Activated T-cell treated with anti-CD3 and anti-CD28 coated beads, Interleukin-2, amount 50 U/mL, for 24 hours (primary cell): Measurements from ENCODE around the gene RASAL2.
"Not testable (repeated sequence)": the region's sequence is repeated elsewhere in the genome, so short reads cannot be mapped to it uniquely, and the experiment has no call there.

Source experiments
- DNase-seq: peaks from one replicate; pipeline ENCODE4 v3.0.0-alpha.2; 2020
- H3K27ac Mint-ChIP-seq: 2 replicates; pipeline ENCODE4 v1.8.0; 2020; ENCODE audit warnings: mild to moderate bottlenecking, mixed read lengths
- H3K27me3 Mint-ChIP-seq: 2 replicates; pipeline ENCODE4 v1.8.0; 2020; ENCODE audit warnings: mixed read lengths
- H3K36me3 Mint-ChIP-seq: 2 replicates; pipeline ENCODE4 v1.8.0; 2020; ENCODE audit warnings: low read depth, mixed read lengths
- H3K4me1 Mint-ChIP-seq: 2 replicates; pipeline ENCODE4 v1.8.0; 2020; ENCODE audit warnings: low read depth, mixed read lengths
- H3K4me3 Mint-ChIP-seq: 2 replicates; pipeline ENCODE4 v1.8.0; 2020; ENCODE audit warnings: mild to moderate bottlenecking, moderate library complexity, mixed read lengths
- H3K9me3 Mint-ChIP-seq: 2 replicates; pipeline ENCODE4 v1.8.0; 2020; ENCODE audit warnings: mixed read lengths

Gene RASAL2

DNA sequence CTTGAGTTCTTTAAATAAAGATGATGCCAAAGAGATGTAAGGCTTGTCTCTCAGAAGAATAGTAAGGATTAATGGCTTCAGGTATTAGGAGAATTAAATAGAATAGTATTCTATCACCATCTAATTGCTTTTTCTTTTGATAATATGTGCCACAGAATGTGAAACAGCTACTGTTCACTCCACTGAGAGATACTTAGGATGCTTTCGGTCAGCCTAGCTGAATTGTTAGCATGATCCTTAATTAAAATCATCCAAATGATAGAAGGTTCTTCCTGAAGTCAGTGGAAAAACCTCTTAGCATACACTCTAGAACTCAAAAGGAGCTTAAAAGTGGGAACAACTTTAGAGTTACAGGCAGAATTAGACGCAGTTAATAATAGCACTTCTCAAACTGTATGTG lies 97.0 kb downstream of the RASAL2 start:
- Mint-ChIP-seq H3K27ac (no peak overlapping the region), H3K27me3 (no peaks in the 10 kb centered on the region), H3K4me1 (no peaks in the 10 kb centered on the region), H3K36me3 (no peaks in the 10 kb centered on the region), H3K4me3 (no peak overlapping the region), H3K9me3 (no peaks in the 10 kb centered on the region)
- no peak for DNase-seq

DNA sequence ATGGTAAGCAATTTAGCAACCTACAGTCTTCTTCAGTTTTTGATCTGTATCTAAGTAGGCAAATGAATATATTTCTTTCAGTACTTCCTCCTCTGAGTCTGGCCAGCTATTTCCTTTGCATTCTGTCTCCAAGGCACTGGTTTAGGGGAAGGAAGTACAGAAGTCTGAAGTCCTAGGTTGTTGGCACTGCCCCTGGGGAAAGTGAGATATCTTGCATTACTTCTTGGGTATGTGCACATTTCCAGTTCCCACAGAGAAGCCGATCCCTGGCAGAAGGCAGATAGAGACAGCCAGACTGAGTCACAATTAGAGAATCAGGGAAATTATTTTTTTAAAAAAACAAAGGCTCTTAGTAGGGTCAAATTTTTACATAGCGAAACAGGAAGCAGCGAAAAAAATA lies 98.8 kb downstream of the RASAL2 start:
- Mint-ChIP-seq H3K4me1 (no peaks in the 10 kb centered on the region), H3K9me3 (no peaks in the 10 kb centered on the region), H3K4me3 (no peak overlapping the region), H3K27me3 (no peaks in the 10 kb centered on the region), H3K27ac (no peak overlapping the region), H3K36me3 (no peaks in the 10 kb centered on the region)
- no peak for DNase-seq

DNA sequence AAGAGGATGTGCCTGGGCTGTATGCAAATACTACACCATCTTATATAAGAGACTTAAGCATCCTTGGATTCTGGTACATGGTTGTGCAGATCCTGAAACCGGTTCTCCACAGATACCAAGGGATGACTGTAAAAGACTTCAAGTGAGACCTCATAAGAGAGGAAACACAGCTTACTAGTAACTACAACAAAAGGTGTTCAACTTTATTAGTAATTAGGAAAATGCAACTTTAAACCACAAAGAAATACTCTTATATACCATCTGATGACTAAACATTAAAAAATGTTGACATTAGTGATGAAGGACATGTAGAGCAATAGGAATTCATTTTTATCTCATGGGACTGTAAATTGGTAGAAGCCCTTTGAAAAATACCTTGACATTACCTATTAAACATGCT lies 102.7 kb downstream of the RASAL2 start:
- Mint-ChIP-seq H3K4me1 (no peaks in the 10 kb centered on the region), H3K4me3 (no peak overlapping the region), H3K36me3 (no peaks in the 10 kb centered on the region), H3K27ac (no peak overlapping the region), H3K9me3 (peaks cover 6% of the 10 kb centered on the region), H3K27me3 (no peaks in the 10 kb centered on the region)
- DNase-seq, result no peak

DNA sequence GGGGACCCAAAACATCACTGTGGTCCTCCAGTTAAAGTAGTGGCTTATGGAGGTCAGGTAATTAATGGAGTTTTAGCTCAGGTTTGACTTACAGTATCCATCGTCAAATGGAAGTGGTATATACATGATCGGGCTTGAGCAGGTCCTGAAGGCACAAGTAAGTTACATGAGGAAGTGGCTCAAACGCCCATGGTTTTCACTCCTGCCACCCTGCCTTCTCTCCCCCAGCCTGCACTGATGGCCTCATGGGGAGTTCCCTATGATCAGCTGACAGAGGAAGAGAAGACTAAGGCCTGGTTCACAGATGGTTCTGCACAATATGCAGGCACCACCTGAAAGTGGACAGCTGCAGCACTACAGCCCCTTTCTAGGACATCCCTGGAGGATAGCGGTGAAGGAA lies 108.2 kb downstream of the RASAL2 start:
- not testable (repeated sequence) for H3K4me3 Mint-ChIP-seq, DNase-seq, H3K9me3 Mint-ChIP-seq, H3K27ac Mint-ChIP-seq, H3K36me3 Mint-ChIP-seq, H3K4me1 Mint-ChIP-seq, H3K27me3 Mint-ChIP-seq

DNA sequence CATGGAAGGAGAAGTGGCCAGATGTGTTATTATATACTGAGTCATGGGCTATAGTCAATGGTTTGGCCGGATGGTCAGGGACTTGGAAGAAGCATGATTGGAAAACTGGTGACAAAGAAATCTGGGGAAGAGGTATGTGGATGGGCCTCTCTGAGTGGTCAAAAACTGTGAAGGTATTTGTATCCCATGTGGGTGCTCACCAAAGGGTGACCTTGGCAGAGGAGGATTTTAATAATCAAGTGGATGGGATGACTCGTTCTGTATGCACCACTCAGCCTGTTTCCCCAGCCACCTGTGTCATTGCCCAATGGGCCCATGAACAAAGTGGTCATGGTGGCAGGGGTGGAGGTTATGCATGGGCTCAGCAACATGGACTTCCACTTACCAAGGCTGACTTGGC lies 108.6 kb downstream of the RASAL2 start:
- DNase-seq, H3K27me3 Mint-ChIP-seq, H3K4me1 Mint-ChIP-seq: not testable (repeated sequence)

DNA sequence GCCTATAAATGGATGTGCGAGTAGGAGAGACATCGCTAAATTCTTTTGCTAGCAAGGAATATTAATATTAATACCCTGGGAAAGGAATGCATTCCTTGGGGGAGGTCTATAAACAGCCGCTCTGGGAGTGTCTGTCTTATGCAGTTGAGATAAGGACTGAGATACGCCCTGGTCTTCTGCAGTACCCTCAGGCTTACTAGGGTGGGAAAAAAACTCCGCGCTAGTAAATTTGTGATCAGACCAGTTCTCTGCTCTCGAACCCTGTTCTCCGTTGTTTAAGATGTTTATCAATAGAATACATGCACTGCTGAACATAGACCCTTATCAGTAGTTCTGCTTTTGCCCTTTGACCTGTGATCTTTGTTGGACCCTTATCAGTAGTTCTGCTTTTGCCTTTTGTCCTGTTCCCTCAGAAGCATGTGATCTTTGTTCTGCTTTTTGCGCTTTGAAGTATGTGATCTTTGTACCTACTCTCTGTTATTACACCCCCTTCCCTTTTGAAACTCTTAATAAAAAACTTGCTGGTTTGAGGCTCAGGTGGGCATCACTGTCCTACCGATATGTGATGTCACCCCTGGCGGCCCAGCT lies 114.5 kb downstream of the RASAL2 start:
- not testable (repeated sequence) for H3K4me1 Mint-ChIP-seq, H3K27ac Mint-ChIP-seq, H3K36me3 Mint-ChIP-seq, H3K27me3 Mint-ChIP-seq, H3K4me3 Mint-ChIP-seq, DNase-seq
- peaks cover 29% of the 10 kb centered on the region for H3K9me3 Mint-ChIP-seq

More for the DNA sequence above, 108.6 kb downstream of the RASAL2 start:
- H3K4me3 Mint-ChIP-seq, H3K9me3 Mint-ChIP-seq, H3K36me3 Mint-ChIP-seq, H3K27ac Mint-ChIP-seq: not testable (repeated sequence)

DNA sequence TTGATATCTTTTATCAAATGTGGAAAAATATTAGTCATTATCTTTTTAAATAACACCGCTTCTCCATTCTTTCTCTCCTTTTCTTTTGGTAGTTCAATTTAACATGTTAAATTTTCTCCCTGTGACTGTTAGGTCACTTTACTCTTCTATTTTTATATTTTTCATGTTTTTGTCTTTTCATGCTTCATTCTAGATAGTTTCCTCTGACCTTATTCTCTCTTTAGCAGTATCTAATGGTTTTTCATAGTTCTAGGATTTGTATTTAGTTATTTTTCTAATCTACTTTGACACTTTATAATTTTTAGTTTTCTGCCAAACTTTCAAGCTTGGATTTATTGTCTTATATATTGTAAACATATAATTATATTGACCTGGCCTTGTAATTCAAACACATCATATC lies 116.0 kb downstream of the RASAL2 start:
- H3K27ac Mint-ChIP-seq, result no peak overlapping the region
- H3K4me3 Mint-ChIP-seq, result no peak overlapping the region
- peaks cover 27% of the 10 kb centered on the region for H3K9me3 Mint-ChIP-seq
- H3K4me1 Mint-ChIP-seq, result no peaks in the 10 kb centered on the region
- no peaks in the 10 kb centered on the region for H3K27me3 Mint-ChIP-seq
- no peak for DNase-seq
- no peaks in the 10 kb centered on the region for H3K36me3 Mint-ChIP-seq

DNA sequence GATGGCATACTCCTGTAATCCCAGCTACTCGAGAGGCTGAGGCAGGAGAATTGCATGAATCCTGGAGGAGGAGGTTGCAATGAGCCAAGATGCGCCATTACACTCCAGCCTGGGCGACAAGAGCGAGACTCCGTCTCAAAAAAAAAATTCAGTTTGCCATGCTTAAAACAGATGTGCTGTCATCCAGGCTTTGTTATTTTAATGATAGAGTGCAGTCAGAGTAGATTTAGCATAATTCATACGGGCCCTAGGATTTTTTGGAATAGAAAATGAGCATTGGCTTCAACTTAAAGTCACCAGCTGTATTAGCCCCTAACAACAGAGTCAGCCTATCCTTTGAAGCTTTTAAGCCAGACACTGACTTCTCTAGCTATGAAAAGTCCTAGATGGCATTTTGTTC lies 124.6 kb downstream of the RASAL2 start:
- Mint-ChIP-seq H3K9me3 (no peaks in the 10 kb centered on the region), H3K27ac (no peak overlapping the region), H3K4me1 (no peaks in the 10 kb centered on the region), H3K36me3 (no peaks in the 10 kb centered on the region), H3K4me3 (no peak overlapping the region), H3K27me3 (no peaks in the 10 kb centered on the region)
- DNase-seq, result no peak

DNA sequence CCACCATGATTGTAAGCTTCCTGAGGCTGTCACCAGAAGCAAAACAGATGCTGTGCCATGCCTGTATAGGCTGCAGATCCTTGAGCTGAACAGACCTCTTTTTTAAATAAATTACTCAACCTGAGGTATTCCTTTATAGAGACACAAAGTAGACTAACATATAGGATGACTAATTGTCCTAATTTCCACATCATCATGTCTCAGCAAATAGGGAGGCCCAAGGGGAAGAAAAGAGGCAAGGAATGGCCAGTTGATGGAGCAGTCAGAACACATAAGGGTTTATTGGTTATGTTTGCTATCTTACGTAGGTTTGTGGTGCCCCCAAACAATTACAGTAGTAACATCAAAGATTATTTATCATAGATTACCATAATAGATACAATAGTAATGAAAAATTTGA lies 126.2 kb downstream of the RASAL2 start:
- no peak overlapping the region for H3K4me3 Mint-ChIP-seq
- no peaks in the 10 kb centered on the region for H3K27me3 Mint-ChIP-seq
- no peaks in the 10 kb centered on the region for H3K36me3 Mint-ChIP-seq
- no peak for DNase-seq
- H3K9me3 Mint-ChIP-seq, result no peaks in the 10 kb centered on the region
- H3K27ac Mint-ChIP-seq, result no peak overlapping the region
- no peaks in the 10 kb centered on the region for H3K4me1 Mint-ChIP-seq

DNA sequence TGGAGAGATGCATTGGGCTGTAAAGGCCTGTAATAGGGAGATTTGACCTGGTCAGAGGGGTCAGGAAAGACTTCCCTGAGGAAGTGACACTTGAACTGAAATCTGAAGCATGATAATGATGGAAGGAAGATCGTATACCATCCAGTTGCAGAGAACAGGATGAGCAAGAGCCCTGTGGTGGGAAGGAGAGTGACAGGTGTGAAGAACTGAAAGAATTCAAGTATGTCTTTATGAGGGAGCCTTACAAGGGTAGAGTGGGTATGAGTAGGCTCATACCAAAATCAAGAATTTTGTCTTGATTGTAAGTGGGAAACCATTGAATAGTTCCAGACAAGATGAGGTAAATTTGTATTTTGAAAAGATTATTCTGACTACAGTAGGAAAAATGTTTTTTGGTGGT lies 129.4 kb downstream of the RASAL2 start:
- Mint-ChIP-seq H3K4me3 (no peak overlapping the region), H3K9me3 (no peaks in the 10 kb centered on the region), H3K36me3 (no peaks in the 10 kb centered on the region), H3K27me3 (no peaks in the 10 kb centered on the region), H3K27ac (no peak overlapping the region), H3K4me1 (no peaks in the 10 kb centered on the region)
- no peak for DNase-seq

DNA sequence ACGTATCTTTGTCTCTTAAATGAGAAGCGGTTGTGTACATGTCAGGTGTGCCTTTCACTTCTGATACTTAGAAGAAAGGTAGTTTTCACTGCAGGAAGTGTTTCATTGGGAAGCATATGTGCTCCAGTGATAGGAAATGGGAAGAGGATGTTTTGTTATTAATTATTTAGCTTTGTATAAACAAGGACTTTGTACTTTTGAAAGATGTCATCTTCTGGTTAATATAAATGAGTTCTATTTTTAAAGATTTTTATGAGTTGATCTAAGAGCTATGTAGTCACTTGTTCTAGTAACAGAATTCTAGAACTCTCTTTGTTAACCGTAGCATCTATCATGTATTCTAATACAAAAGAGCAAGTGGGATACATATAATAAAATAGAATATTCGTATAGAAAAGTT lies 130.5 kb downstream of the RASAL2 start:
- no peaks in the 10 kb centered on the region for H3K36me3 Mint-ChIP-seq
- no peak overlapping the region for H3K27ac Mint-ChIP-seq
- no peak overlapping the region for H3K4me3 Mint-ChIP-seq
- H3K27me3 Mint-ChIP-seq, result no peaks in the 10 kb centered on the region
- H3K4me1 Mint-ChIP-seq, result no peaks in the 10 kb centered on the region
- H3K9me3 Mint-ChIP-seq, result no peaks in the 10 kb centered on the region
- DNase-seq, result no peak

DNA sequence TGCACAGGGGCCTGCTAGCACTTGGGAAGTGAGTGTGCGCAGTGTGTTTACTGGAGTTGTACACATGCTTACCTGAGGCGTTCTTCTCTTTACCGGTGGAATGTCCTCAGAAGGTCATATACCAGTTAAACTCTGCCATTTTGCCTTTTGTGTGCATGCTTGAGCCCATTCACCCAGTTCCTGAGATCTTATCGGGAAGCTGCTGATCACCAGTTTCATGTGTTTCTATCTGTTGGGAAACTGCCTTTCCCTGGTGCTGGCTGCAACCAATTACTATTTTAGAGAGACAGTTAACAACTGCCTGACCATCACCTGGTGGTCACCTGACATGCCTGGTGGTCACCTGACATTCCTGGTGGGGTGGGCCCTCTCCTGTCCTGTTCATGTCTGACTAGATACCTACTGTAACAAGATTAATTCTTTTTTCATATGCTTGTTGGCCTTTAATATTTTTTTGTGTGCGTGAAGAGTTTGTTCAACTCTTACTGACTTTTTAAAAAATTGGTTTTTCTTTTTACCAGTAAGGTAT lies 137.0 kb downstream of the RASAL2 start:
- Mint-ChIP-seq H3K4me3 (no peak overlapping the region), H3K27me3 (no peaks in the 10 kb centered on the region)

DNA sequence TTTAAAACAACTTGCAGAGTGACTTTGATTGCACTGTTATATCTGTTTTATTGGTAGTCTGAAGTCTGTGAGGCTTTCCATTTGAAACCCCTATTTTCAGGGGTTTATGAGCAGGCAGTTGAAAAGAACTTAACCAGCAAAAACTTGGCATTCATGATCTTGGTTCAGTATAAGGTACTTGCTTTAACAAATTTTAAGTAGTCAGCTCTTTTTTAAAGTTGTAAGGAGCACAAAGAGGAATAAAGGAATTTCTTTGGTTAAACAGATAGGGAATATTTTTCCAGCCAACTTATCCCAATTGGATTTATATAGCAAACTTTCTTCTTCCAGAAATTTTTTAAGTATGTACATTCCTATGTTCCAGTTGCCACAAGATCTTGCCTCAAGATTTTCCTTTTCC lies 138.2 kb downstream of the RASAL2 start:
- H3K4me3 Mint-ChIP-seq, result no peak overlapping the region
- no peak overlapping the region for H3K27ac Mint-ChIP-seq
- H3K27me3 Mint-ChIP-seq, result no peaks in the 10 kb centered on the region
- no peak for DNase-seq
- no peaks in the 10 kb centered on the region for H3K4me1 Mint-ChIP-seq
- no peaks in the 10 kb centered on the region for H3K9me3 Mint-ChIP-seq
- H3K36me3 Mint-ChIP-seq, result no peaks in the 10 kb centered on the region

More for the DNA sequence above, 137.0 kb downstream of the RASAL2 start:
- Mint-ChIP-seq H3K4me1 (no peaks in the 10 kb centered on the region), H3K36me3 (no peaks in the 10 kb centered on the region), H3K27ac (no peak overlapping the region), H3K9me3 (no peaks in the 10 kb centered on the region)
- DNase-seq, result no peak

DNA sequence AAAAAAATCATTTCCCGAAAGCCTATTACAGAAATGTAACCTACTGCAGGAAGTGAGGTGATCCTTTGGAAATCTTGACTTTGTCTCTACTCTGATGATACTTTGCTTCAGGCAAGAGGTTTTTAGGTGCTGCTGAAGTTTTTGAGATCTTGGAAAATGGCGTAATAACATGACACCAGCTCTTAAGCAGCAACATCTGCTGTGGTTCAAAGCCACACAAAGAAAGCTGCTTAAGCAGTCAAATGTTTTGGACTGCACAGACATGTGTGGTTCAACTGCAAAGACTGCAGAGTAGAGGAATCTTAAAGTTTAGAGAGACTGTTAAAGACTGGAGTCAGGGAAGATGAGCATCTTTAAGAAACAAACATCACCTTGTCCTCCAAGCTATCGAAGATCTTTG lies 139.0 kb downstream of the RASAL2 start:
- Mint-ChIP-seq H3K36me3 (no peaks in the 10 kb centered on the region), H3K4me1 (no peaks in the 10 kb centered on the region), H3K9me3 (no peaks in the 10 kb centered on the region), H3K27ac (no peak overlapping the region), H3K4me3 (no peak overlapping the region), H3K27me3 (no peaks in the 10 kb centered on the region)
- DNase-seq, result no peak

DNA sequence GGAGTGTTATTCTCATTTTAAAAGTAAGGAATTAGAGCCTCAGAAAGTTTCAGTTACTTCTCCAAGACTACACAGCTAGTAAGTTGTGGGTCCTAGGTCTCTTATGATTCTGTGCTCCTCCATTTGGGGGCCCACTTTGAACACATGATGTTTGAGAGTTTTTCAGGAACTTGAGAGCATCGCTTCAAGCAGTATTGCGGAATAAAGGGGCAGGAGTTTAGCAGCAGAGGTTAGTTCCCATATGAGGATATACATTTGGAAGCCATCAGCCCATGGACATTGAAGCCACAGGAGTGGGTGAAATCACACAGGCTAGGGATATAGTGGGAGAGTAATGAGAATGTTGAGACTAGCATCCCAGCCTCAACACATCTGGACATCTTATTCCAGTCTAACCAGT lies 143.2 kb downstream of the RASAL2 start:
- H3K9me3 Mint-ChIP-seq, result no peaks in the 10 kb centered on the region
- H3K27ac Mint-ChIP-seq, result no peak overlapping the region
- DNase-seq, result no peak

More for the DNA sequence above, 143.2 kb downstream of the RASAL2 start:
- Mint-ChIP-seq H3K36me3 (no peaks in the 10 kb centered on the region), H3K27me3 (no peaks in the 10 kb centered on the region), H3K4me1 (no peaks in the 10 kb centered on the region), H3K4me3 (no peak overlapping the region)
